BJ (cell line): ENCODE results near the gene CYB5R3. TPM values are rescaled to one million over a fixed set of nuclear protein-coding genes. Genes with fewer than 3 reads are reported as not detected.
"Not testable (repeated sequence)": the region's sequence is repeated elsewhere in the genome, so short reads cannot be mapped to it uniquely, and the experiment has no call there.

Experiments
- CTCF ChIA-PET: fragments of 350-600 bp; formaldehyde crosslinking; extraction: SDS; loops from one replicate; lab custom pipeline; 2021; ENCODE audit warnings: antibody characterized with exemption, inconsistent platforms; lab: Yijun Ruan, JAX
- POLR2A ChIA-PET: fragments of 300-600 bp; sonication (Branson Sonifier 250); formaldehyde crosslinking; extraction: SDS; loops from one replicate; lab custom pipeline; 2021; ENCODE audit warnings: antibody characterized with exemption; lab: Charles Lee
- DNase-seq: peaks from one replicate; pipeline ENCODE4 v3.0.0-alpha.2; 2011; ENCODE audit warnings: low read depth
- H3K27me3 ChIP-seq: 2 replicates; pipeline ENCODE4 v1.6.0; 2011; ENCODE audit warnings: low read length; ENCODE audit not compliant: control insufficient read depth, insufficient read depth
- H3K36me3 ChIP-seq: 2 replicates; pipeline ENCODE4 v1.5.1; 2011; ENCODE audit warnings: low read length; ENCODE audit not compliant: control insufficient read depth, insufficient read depth
- H3K4me3 ChIP-seq: 2 replicates; pipeline ENCODE4 v1.5.1; 2011; ENCODE audit warnings: low read depth, mild to moderate bottlenecking, control low read depth, low read length
- polyA plus RNA-seq: library from polyadenylated mRNA; depleted of rRNA; stranded (reverse); fragments of >200 nt; gene quantifications from 2 replicates; pipeline ENCODE4 v1.2.3, GENCODE V29; 2011
- TF ChIP-seq, protein P1 (sequence below): IDR thresholded peaks from 2 replicates; pipeline ENCODE4 v1.5.1; 2011; ENCODE audit warnings: low read depth, mild to moderate bottlenecking, control low read depth, inconsistent platforms, low read length, moderate library complexity; ENCODE audit not compliant: insufficient read depth

Gene CYB5R3
- polyA plus RNA-seq, 1 experiment = 418 TPM

DNA sequence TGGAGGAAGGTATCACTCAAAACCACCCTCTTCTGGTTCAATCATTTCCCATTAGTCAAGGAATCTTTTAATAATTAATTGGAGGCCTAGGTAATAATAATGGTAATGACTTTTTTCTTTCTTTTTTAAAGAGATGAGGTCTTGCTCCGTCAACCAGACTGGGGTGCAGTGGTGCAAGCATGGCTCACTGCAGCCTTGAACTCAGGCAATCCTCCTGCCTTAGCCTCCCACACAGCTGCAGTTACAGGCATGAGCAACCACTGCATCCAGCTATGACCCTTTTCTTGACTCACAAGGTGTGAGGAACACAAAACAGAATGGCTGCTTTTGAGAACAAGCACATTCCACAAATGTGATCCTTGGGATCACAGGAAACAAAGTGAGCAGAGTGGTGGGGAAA, 38.1 kb downstream of the CYB5R3 start:
- H3K4me3 ChIP-seq = no peak overlapping the region
- TF ChIP-seq, protein P1, sequence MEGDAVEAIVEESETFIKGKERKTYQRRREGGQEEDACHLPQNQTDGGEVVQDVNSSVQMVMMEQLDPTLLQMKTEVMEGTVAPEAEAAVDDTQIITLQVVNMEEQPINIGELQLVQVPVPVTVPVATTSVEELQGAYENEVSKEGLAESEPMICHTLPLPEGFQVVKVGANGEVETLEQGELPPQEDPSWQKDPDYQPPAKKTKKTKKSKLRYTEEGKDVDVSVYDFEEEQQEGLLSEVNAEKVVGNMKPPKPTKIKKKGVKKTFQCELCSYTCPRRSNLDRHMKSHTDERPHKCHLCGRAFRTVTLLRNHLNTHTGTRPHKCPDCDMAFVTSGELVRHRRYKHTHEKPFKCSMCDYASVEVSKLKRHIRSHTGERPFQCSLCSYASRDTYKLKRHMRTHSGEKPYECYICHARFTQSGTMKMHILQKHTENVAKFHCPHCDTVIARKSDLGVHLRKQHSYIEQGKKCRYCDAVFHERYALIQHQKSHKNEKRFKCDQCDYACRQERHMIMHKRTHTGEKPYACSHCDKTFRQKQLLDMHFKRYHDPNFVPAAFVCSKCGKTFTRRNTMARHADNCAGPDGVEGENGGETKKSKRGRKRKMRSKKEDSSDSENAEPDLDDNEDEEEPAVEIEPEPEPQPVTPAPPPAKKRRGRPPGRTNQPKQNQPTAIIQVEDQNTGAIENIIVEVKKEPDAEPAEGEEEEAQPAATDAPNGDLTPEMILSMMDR = no peak
- H3K27me3 ChIP-seq = no peaks in the 10 kb centered on the region
- CTCF ChIA-PET = no interaction called here
- 0 out of 2 replicates have a peak, but pooled peaks cover 1% of the 10 kb centered on the region for H3K36me3 ChIP-seq
- POLR2A ChIA-PET = no interaction called here
- DNase-seq = no peak

DNA sequence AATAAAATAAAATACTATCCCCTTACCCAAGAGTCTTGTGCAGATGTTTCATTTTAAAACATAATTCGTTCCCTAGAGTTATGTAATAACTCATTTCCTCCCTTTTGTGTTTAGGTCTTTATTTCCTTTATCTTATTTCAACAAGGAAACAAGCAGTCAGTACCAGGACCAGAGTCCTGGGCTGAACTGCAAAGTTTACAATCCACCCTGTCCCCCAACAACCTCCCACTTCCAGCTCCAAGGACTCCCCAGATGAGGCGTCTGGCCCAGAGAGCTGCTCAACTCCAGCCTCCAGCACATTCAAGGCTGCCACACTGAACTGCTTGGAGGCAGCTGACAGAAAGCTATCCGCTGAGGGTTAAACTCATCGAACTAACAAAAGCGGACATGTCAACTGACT, 39.0 kb downstream of the CYB5R3 start:
- no peak for DNase-seq
- peaks cover 3% of the 10 kb centered on the region; the same call in 1 of the 2 replicates for H3K36me3 ChIP-seq
- H3K4me3 ChIP-seq = no peak overlapping the region
- H3K27me3 ChIP-seq = no peaks in the 10 kb centered on the region
- TF ChIP-seq, protein P1 = no peak
- POLR2A ChIA-PET = interaction anchor here (0.6 kb wide), 1 partner anchor 640 kb away, joined by 3 read pairs; no protein-coding TSS in a partner anchor
- CTCF ChIA-PET = interaction anchor here (1.1 kb wide), 1 partner anchor 26 kb away, joined by 3 read pairs; no protein-coding TSS in a partner anchor

DNA sequence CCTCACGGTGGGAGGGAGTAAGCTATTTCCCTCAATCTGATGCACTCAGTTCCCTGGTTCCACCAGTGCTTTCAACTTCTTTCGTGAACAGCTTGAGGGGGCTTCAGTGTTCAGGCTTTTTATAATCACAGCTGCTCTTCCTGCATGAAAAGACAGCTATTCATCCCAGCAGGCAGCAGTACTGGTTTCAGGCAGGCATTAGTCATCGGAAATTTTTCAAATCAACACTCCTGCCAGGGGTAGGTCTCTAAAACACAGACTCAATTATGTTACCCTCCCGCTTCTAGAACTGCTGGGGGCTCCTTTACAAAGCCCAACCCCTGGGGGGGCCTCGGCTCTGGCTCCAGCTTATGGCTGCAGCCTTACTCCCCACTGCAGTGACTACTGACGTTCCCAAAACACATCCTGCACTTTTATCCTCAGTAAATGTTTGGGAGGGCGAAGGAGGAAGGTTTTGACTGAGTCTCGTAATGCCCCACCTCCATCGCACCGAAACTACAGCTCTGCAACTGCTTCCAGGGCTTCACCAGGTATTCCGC, 40.3 kb downstream of the CYB5R3 start:
- DNase-seq = no peak
- Histone ChIP-seq H3K27me3 (no peaks in the 10 kb centered on the region), H3K4me3 (no peak overlapping the region), H3K36me3 (peaks cover 3% of the 10 kb centered on the region; the same call in 1 of the 2 replicates)
- TF ChIP-seq, protein P1 = no peak
- ChIA-PET POLR2A (no interaction called here), CTCF (interaction anchor here (1.1 kb wide), 1 partner anchor 24 kb away, joined by 3 read pairs; no protein-coding TSS in a partner anchor)

DNA sequence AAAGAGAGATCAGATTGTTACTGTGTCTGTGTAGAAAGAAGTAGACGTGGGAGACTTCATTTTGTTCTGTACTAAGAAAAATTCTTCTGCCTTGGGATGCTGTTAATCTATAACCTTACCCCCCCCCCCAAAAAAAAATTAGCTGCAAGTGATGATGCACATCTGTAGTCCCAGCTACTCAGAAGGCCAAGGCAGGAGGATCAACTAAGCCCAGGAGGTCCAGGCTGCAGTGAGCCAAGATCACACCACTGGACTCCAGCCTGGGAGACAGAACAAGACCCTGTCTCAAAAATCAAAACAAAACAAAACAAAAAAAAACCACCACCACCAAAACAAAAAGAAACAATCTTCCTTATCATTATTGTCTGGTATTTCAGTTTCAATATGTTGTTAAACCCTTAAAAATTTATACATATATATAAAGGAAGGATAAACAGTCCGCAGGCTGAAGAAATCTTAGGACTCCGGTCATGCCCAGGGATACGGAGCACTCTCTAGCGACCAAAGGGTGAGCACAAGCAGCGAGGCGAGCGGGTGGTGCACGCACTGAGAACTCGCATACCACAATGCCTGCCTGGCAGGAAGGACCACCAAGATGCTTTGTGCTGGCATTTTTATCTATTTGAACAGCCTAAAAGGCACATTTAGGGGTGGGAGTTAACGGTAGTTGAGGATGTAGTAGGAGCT, 40.9 kb downstream of the CYB5R3 start:
- ChIA-PET POLR2A (no interaction called here), CTCF (no interaction called here)
- no peaks in the 10 kb centered on the region for H3K27me3 ChIP-seq
- TF ChIP-seq, protein P1 = no peak
- peaks cover 3% of the 10 kb centered on the region; the same call in 1 of the 2 replicates for H3K36me3 ChIP-seq
- DNase-seq = no peak
- H3K4me3 ChIP-seq = no peak overlapping the region

DNA sequence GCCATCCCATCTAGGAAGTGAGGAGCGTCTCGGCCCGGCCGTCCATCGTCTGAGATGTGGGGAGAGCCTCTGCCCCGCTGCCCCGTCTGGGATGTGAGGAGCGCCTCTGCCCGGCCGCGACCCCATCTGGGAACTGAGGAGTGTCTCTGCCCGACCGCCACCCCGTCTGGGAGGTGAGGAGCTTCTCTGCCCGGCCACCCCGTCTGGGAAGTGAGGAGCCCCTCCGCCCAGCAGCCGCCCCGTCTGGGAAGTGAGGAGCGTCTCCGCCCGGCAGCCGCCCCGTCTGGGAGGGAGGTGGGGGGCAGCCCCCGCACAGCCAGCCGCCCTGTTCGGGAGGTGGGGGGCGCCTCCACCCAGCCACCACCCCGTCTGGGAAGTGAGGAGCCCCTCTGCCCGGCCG, 41.6 kb downstream of the CYB5R3 start:
- CTCF ChIA-PET = interaction anchor here (1.2 kb wide), 1 partner anchor 14 kb away, joined by 4 read pairs; no protein-coding TSS in a partner anchor
- DNase-seq, POLR2A ChIA-PET, H3K4me3 ChIP-seq, H3K27me3 ChIP-seq, H3K36me3 ChIP-seq: not testable (repeated sequence)
